AG09309 (cell line): ENCODE data around the gene KHDC1L.

Experiments
- DNase-seq: peaks from one replicate; pipeline ENCODE4 v3.0.0-alpha.2; 2010; ENCODE audit warnings: low read depth
- H3K4me3 ChIP-seq: 2 replicates; pipeline ENCODE4 v1.5.1; 2011; ENCODE audit warnings: mild to moderate bottlenecking, low read depth, low read length, moderate library complexity; ENCODE audit not compliant: control insufficient read depth
- CTCF ChIP-seq: IDR thresholded peaks from 2 replicates; pipeline ENCODE4 v1.5.1; 2011; ENCODE audit warnings: mild to moderate bottlenecking, low read depth, low read length, inconsistent platforms; ENCODE audit not compliant: insufficient read depth, control insufficient read depth; ENCODE audit errors: missing control alignments

The KHDC1L gene

DNA sequence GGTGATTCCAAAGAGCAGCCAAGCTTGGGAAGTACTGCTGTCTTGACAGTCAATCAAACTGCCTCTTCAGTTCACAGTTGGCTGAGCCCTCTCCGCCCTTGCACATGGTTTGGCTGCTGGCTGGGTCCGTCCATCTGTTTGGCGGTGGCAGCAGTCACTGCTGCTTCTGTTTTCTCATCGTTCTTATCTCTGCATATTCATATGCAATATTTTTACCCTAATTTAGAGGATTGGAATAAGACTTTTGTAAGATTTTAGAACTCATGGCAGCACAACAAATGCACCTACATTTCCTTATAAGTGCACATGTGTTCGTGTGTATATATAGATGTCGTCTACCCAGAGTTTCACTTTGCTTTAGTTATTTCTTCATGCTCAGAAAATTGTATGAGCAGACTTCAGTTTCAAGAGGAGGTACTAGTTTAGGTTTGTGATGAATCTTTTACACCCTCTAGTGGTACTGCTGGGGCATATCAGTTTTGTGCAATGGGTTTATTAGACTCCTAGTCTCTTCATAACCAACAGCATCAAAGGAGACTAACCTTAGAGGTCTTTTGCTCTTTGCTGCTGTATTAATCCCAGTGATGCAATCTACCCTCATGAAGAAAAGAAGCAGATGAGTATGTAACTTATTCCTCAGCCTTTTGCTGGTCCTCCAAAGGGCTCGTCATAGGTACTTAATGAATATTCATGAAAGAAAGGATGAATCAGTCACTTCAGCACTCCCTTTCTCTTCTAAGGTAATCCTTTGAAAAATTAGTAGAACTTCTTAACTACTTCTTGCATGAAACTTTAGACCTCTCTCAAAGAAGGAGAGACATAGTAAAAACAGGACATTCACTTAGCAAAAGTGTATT, 44.3 kb downstream of the KHDC1L start:
- peak; percentile 75 for TF ChIP-seq CTCF
- peak; percentile 59 for DNase-seq
- H3K4me3 ChIP-seq, result peak overlapping the region; percentile 23

- DNase-seq, result peak; percentile 3
- H3K4me3 ChIP-seq, result no peak overlapping the region; the same call in 1 of the 2 replicates
- no peak for TF ChIP-seq CTCF
Measured at GRCh38 chr6:73180076-73180738, 45.1 kb downstream of the KHDC1L start.

GRCh38 chr6:73177221-73177944, 47.9 kb downstream of the KHDC1L start:
- TF ChIP-seq CTCF, result no peak
- no peak overlapping the region for H3K4me3 ChIP-seq
- no peak for DNase-seq

- DNase-seq, result no peak
- no peak overlapping the region for H3K4me3 ChIP-seq
- no peak for TF ChIP-seq CTCF
Measured at GRCh38 chr6:73176057-73176456, 49.2 kb downstream of the KHDC1L start.

DNA sequence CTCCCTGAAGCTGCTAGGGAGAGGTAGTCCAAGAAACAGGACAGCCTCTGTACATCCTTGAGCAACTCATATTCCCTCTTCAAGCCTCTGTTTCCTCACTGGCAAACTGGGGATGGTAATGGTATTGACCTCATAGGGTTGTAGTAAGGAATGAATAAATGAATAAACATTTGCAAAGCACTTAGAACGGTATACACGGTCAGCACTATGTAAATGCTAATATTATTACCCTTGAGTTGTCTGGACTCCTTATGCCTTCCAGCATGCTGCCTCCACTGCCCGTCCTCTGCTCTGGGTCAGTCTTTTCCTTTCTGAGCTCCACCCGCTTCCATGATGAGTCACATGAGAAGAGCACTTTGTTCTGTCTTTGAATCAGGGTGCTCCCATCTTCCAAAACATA, 50.6 kb downstream of the KHDC1L start:
- TF ChIP-seq CTCF, result no peak
- H3K4me3 ChIP-seq, result no peak overlapping the region
- DNase-seq, result no peak
